MM.1S (cell line): ENCODE measurements around the gene AREL1.

Source experiments
- DNase-seq: peaks from one replicate; pipeline ENCODE4 v3.0.0-alpha.2; 2015
- H2AFZ ChIP-seq: fragments of 300-600 bp; sonication (generic); 2 replicates; pipeline ENCODE4 v1.6.0; 2016; ENCODE audit warnings: antibody characterized with exemption, low read length
- H3F3A ChIP-seq: fragments of 300-600 bp; sonication (generic); 2 replicates; pipeline ENCODE4 v1.6.1; 2016; ENCODE audit warnings: mild to moderate bottlenecking, antibody characterized with exemption, low read length, moderate library complexity, mixed read lengths; ENCODE audit not compliant: insufficient read depth
- H3K27ac ChIP-seq: fragments of 300-600 bp; sonication (generic); 2 replicates; pipeline ENCODE4 v1.5.1; 2016; ENCODE audit warnings: mild to moderate bottlenecking, low read length
- H3K27me3 ChIP-seq: fragments of 300-600 bp; sonication (generic); replicated peaks from 2 replicates; pipeline ENCODE4 v1.6.0; 2016; ENCODE audit warnings: low read length; ENCODE audit not compliant: insufficient read depth
- H3K36me3 ChIP-seq: fragments of 300-600 bp; sonication (generic); replicated peaks from 2 replicates; pipeline ENCODE4 v1.6.1; 2016; ENCODE audit warnings: mild to moderate bottlenecking, low read length, mixed read lengths; ENCODE audit not compliant: insufficient read depth
- H3K4me1 ChIP-seq: fragments of 300-600 bp; sonication (generic); 2 replicates; pipeline ENCODE4 v1.6.1; 2016; ENCODE audit warnings: low read length, mixed read lengths
- H3K4me2 ChIP-seq: fragments of 300-600 bp; sonication (generic); 2 replicates; pipeline ENCODE4 v1.6.0; 2016; ENCODE audit warnings: low read depth, low read length
- H3K4me3 ChIP-seq: fragments of 300-600 bp; sonication (generic); 2 replicates; pipeline ENCODE4 v1.5.1; 2016; ENCODE audit warnings: low read length, mixed read lengths
- H3K79me2 ChIP-seq: fragments of 300-600 bp; sonication (generic); 2 replicates; pipeline ENCODE4 v1.6.1; 2016; ENCODE audit warnings: mixed run types, low read length, mixed read lengths
- H3K9ac ChIP-seq: fragments of 300-600 bp; sonication (generic); 2 replicates; pipeline ENCODE4 v1.6.1; 2016; ENCODE audit warnings: low read length, mixed read lengths
- H3K9me2 ChIP-seq: fragments of 300-600 bp; sonication (generic); replicated peaks from 2 replicates; pipeline ENCODE4 v1.6.1; 2016; ENCODE audit warnings: mild to moderate bottlenecking, low read length, mixed read lengths; ENCODE audit not compliant: insufficient read depth
- H3K9me3 ChIP-seq: fragments of 300-600 bp; sonication (generic); replicated peaks from 2 replicates; pipeline ENCODE4 v1.6.1; 2016; ENCODE audit warnings: mild to moderate bottlenecking, low read length, mixed read lengths; ENCODE audit not compliant: insufficient read depth
- H4K20me1 ChIP-seq: fragments of 300-600 bp; sonication (generic); 2 replicates; pipeline ENCODE4 v1.6.1; 2016; ENCODE audit warnings: mild to moderate bottlenecking, low read length, moderate library complexity, mixed read lengths; ENCODE audit not compliant: insufficient read depth
- CTCF ChIP-seq: fragments of 300-600 bp; sonication (generic); IDR thresholded peaks from 2 replicates; pipeline ENCODE4 v1.5.1; 2016; ENCODE audit warnings: antibody characterized with exemption, low read length, mixed read lengths
- EZH2 ChIP-seq: fragments of 300-600 bp; sonication (generic); optimal IDR thresholded peaks from 2 replicates; pipeline ENCODE3; 2017; ENCODE audit warnings: low read depth, mild to moderate bottlenecking, antibody characterized with exemption, low read length, mixed read lengths
- EZH2phosphoT487 ChIP-seq: fragments of 300-600 bp; sonication (generic); IDR thresholded peaks from 2 replicates; pipeline ENCODE4 v1.6.1; 2018; ENCODE audit warnings: antibody characterized with exemption, low read length

AREL1 gene

GRCh38 chr14:74620923-74621322, 92.0 kb downstream of the AREL1 start:
- H3K4me1 ChIP-seq, result no peaks in the 10 kb centered on the region

GRCh38 chr14:74620497-74620921, 92.4 kb downstream of the AREL1 start:
- no peak for DNase-seq
- Histone ChIP-seq H2AFZ (no peak overlapping the region), H3K27me3 (no peaks in the 10 kb centered on the region), H3K4me2 (no peak overlapping the region), H3K36me3 (no peaks in the 10 kb centered on the region), H3K4me1 (no peaks in the 10 kb centered on the region), H3K9me3 (no peaks in the 10 kb centered on the region), H3F3A (no peaks in the 10 kb centered on the region), H3K9me2 (no peaks in the 10 kb centered on the region), H3K79me2 (no peaks in the 10 kb centered on the region), H3K9ac (no peak overlapping the region), H3K27ac (no peak overlapping the region), H3K4me3 (no peak overlapping the region), H4K20me1 (no peaks in the 10 kb centered on the region)
- no peak for TF ChIP-seq EZH2phosphoT487
- no peak for TF ChIP-seq EZH2
- no peak for TF ChIP-seq CTCF

More at GRCh38 chr14:74620923-74621322, 92.0 kb downstream of the AREL1 start:
- Histone ChIP-seq H3K4me3 (no peak overlapping the region), H3F3A (no peaks in the 10 kb centered on the region), H4K20me1 (no peaks in the 10 kb centered on the region), H3K27me3 (no peaks in the 10 kb centered on the region), H3K9me2 (no peaks in the 10 kb centered on the region), H3K9me3 (no peaks in the 10 kb centered on the region), H3K36me3 (no peaks in the 10 kb centered on the region), H3K79me2 (no peaks in the 10 kb centered on the region), H3K27ac (no peak overlapping the region), H3K4me2 (no peak overlapping the region), H3K9ac (no peak overlapping the region), H2AFZ (no peak overlapping the region)
- DNase-seq, result no peak
- TF ChIP-seq EZH2phosphoT487 (no peak), EZH2 (no peak), CTCF (no peak)

- H2AFZ ChIP-seq, result no peak overlapping the region
- DNase-seq, result no peak
These were observed 93.2 kb downstream of the AREL1 start for GRCh38 chr14:74619672-74620131.

More at GRCh38 chr14:74619672-74620131, 93.2 kb downstream of the AREL1 start:
- no peaks in the 10 kb centered on the region for H3K79me2 ChIP-seq
- H3K4me2 ChIP-seq, result no peak overlapping the region
- H4K20me1 ChIP-seq, result no peaks in the 10 kb centered on the region
- no peaks in the 10 kb centered on the region for H3K4me1 ChIP-seq
- H3K9me3 ChIP-seq, result no peaks in the 10 kb centered on the region
- no peak overlapping the region for H3K27ac ChIP-seq
- no peaks in the 10 kb centered on the region for H3K36me3 ChIP-seq
- no peak overlapping the region for H3K9ac ChIP-seq
- H3K4me3 ChIP-seq, result no peak overlapping the region
- H3K27me3 ChIP-seq, result no peaks in the 10 kb centered on the region
- no peaks in the 10 kb centered on the region for H3F3A ChIP-seq
- TF ChIP-seq EZH2, result no peak
- no peak for TF ChIP-seq EZH2phosphoT487
- no peak for TF ChIP-seq CTCF
- no peaks in the 10 kb centered on the region for H3K9me2 ChIP-seq
